GM18951 (cell line): ENCODE data around the gene PCYOX1L.

Source experiments
- POLR2A ChIP-seq: IDR thresholded peaks from 4 replicates; pipeline ENCODE4 v1.6.1; 2011; ENCODE audit warnings: mild to moderate bottlenecking; ENCODE audit not compliant: insufficient read length, insufficient read depth; ENCODE audit errors: extremely low read depth
- in situ Hi-C: fragments of 300-500 bp; cut with MboI; formaldehyde crosslinking; loops from one replicate; pipeline ENCODE4 v1.12.0; 2022; ENCODE audit warnings: low sequenced_read_pairs, mixed read lengths, inconsistent platforms; ENCODE audit not compliant: unreplicated experiment

The PCYOX1L gene, protein sequence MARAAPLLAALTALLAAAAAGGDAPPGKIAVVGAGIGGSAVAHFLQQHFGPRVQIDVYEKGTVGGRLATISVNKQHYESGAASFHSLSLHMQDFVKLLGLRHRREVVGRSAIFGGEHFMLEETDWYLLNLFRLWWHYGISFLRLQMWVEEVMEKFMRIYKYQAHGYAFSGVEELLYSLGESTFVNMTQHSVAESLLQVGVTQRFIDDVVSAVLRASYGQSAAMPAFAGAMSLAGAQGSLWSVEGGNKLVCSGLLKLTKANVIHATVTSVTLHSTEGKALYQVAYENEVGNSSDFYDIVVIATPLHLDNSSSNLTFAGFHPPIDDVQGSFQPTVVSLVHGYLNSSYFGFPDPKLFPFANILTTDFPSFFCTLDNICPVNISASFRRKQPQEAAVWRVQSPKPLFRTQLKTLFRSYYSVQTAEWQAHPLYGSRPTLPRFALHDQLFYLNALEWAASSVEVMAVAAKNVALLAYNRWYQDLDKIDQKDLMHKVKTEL

DNA sequence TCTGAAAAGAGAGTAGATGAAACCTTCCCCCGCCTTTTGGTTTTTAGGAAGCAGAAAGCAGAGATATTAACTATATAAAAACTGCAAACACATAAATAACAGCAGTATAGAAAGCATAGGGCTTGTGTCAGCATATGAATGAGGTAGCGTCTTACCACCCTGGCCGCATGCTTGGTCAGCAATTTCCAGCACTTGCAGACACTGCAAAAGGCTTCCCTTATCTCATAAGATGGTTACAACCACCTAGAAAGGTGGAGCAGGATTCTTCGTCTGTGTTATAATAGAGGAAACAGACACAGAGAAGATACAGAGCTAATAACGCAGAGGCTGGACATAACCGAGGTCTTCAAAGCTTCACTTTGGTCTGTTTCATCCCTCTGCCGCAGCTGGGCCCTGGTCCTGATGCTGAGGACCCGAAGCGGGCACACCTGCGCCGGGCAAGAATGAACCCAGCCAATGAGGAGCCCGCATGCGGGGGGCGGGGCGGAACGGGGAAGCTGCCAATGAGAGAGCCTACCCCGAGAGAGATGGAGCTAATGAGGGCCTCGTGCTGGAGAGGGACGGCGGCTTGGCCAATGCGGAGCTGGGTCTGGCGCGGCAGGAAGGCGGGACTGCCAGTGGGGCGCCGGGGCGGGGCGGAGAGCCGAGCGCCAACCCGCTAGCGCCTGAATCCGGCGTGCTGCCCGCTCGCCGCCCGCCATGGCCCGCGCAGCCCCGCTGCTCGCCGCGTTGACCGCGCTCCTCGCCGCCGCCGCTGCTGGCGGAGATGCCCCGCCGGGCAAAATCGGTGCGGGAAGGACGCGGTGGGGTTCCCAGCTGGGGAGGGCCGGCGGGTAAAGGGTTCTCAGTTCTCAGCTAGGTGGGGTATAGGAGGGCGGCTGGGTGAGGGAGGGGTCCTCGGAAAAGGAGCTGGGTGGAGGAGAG lies at the start of gene PCYOX1L:
Gene PCYOX1L (plus strand): TSS at position 677 of the 924 bp plus-strand sequence. CDS start 23 bp downstream, at position 700.
- in situ Hi-C loops: loop anchor here (25.0 kb wide), 1 partner anchor 205 kb away; the partner anchor contains the start of gene CSNK1A1

GRCh38 chr5:149309354-149309753 lies 48.5 kb upstream of the PCYOX1L start:
- no peak for TF ChIP-seq POLR2A
- in situ Hi-C loops: no loop called here

More for the DNA sequence above, at the start of gene PCYOX1L:
- peak; percentile 93 for TF ChIP-seq POLR2A

DNA sequence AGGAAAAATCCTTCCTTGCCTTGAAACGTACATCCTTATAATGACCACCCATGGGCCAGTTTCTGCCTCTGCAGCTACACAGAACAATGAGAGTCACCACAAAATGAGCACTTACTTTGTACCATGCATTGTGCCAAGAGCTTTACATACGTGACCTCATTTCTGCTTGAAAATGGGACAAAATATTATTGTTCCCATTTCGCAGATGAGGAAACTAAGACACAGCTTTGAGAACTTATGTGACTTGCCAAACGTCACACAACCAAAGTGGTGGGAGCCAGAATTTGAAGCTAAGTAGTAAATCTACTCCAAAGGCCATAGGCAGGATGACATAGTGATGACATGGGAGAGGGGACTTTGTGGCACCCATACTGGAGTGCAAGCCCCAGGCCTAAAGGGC lies 47.4 kb upstream of the PCYOX1L start:
- in situ Hi-C loops: no loop called here
- TF ChIP-seq POLR2A: no peak

DNA sequence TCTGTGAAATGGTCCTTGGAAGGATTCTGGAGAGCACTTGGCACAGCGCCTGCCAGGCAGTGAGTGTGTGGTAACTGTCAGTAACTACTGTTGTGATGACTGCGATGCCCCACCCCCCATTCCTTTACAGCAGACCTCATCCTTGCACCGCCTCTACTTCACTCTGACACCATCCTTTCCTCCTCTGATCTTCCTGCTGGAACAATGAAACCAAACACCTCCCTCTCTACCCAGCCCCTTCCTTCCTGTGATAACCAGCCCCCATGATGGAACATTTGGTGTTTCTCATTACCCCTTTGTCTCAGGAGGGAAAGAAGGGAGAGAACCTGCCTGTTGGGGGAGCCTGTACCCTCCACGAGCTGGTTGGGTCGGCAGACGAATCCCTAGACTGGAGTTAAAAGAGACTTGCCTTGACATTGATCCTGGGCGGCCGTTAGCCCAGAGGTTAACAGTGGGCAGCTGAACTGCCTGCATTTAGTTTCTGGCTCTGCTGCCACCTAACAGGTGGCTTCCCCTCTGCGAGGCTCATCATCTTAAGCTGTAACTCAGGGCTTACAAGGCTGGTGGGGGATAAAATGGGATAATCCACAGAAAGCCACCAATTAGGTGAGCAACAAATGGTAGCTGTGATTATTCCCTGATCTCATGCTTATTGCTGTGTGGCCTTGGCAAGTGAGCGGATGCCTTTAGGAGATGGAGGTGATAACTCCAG lies 46.7 kb upstream of the PCYOX1L start:
- TF ChIP-seq POLR2A: no peak
- in situ Hi-C loops: no loop called here

- TF ChIP-seq POLR2A: no peak
- in situ Hi-C loops: no loop called here
Observed at GRCh38 chr5:149313151-149313841, 44.5 kb upstream of the PCYOX1L start.

DNA sequence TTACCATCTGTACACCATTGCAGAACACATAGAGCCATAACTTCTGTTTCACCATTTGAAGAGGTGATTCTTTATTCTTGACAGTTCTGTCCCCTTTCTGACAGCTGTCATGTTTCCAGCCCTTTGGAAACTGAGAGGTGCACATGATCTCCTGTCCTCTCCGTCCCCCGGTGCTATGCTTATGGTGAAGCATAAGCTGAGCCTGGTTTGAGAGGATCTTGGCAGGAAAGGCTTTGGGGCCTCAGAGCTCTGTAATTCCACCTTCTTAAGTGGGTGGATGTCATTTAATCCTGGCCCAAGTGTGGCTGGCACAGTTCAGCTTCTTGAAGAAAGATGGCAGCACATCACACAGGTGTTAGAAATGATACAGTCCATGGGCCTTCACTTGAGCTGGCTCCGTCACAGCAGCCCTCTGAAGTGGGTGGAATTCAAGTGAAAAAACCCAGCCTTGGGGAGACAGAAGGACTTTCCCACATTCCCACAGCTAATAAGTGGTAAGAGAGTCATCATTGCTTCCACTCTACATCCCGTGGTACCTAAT lies 43.2 kb upstream of the PCYOX1L start:
- in situ Hi-C loops: no loop called here
- TF ChIP-seq POLR2A: no peak

- in situ Hi-C loops: no loop called here
- TF ChIP-seq POLR2A: no peak
Observed at GRCh38 chr5:149315753-149316152, 42.1 kb upstream of the PCYOX1L start.

DNA sequence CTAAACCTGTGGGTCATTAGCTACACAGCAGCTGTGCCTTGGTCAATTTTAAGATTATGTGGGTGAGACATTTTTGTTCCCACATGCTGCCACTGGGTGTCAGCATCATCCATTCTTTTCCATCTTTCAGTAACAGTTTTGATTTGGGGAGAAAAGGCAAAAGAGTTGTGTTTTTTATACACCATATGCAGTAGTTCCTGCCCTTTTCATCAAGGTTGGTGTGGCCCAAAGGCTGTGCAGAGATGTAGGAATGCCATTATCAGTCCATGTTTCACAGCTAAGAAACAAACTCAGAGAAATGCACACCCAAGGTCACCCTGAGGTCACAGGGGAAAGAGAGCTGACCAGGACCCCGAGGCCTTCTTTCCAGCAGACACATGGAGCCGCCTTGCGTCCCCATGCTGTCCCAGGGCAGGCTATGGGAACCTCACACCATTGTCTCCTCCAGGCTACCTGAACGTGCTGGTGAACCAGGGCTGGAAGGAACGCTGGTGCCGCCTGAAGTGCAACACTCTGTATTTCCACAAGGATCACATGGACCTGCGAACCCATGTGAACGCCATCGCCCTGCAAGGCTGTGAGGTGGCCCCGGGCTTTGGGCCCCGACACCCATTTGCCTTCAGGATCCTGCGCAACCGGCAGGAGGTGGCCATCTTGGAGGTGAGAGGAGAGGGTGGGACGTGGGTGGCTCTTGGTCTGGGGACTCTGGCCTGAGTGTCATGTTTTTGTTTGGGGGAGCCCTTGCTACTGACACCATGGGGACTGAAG lies 40.4 kb upstream of the PCYOX1L start:
- in situ Hi-C loops: no loop called here

GRCh38 chr5:149319174-149319573 lies 38.7 kb upstream of the PCYOX1L start:
- in situ Hi-C loops: no loop called here

More for the DNA sequence above, 40.4 kb upstream of the PCYOX1L start:
- no peak for TF ChIP-seq POLR2A

DNA sequence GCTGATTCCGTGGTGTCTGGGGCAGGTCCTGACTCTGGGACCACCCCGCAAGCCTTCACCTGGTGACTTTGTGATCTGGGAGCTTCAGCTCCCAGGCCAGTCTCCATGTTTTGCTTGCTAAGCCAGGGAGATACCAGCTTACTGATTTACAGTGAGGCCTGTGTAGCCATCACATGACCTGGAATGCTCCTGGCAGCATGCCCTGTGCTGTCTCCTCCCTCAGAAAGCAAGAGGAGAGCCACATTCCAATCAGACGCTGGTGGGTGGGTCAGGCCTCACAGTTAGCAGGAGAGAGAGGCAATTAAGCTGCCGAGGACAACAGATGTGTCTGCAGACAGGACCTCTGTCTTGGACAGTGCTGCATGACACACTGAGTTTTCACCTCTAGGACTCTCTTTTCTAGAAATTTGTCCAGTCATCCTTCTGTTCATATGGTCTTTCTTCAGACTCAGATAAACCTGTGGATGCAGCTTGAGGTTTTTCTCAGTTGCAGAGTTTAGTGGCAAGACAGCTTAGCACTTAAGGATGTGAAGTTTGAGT lies 37.0 kb upstream of the PCYOX1L start:
- in situ Hi-C loops: no loop called here

More at GRCh38 chr5:149319174-149319573, 38.7 kb upstream of the PCYOX1L start:
- TF ChIP-seq POLR2A: no peak

DNA sequence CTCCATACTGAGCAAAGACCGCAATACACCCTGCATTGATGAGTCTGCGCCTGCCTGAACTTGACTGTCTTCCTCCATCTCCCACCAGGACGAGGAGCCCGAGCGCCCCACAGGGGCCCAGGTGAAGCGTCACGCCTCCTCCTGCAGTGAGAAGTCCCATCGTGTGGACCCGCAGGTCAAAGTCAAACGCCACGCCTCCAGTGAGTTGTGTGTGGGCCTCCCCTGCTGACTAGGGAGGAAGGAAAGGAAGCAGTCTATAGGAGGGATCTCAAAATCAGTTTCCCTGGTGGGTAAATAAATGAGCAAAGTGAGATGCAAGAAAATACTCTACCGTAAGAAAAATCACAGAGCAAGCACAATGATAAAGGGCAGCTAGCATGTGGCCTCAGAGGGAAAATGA lies 35.3 kb upstream of the PCYOX1L start:
- in situ Hi-C loops: no loop called here
- no peak for TF ChIP-seq POLR2A

More for the DNA sequence above, 37.0 kb upstream of the PCYOX1L start:
- no peak for TF ChIP-seq POLR2A
